HL-60 (cell line): Measurements from ENCODE around the gene ZNF562.

Source experiments
- CTCF ChIP-seq: IDR thresholded peaks from one replicate; pipeline ENCODE4 v1.5.1; 2011; ENCODE audit warnings: low read length, control low read depth, inconsistent platforms; ENCODE audit not compliant: insufficient read depth
- REST ChIP-seq: IDR thresholded peaks from 2 replicates; pipeline ENCODE4 v1.6.1; 2012; ENCODE audit warnings: low read depth; ENCODE audit not compliant: insufficient replicate concordance

GRCh38 chr19:9711815-9712214 lies 36.9 kb upstream of the ZNF562 start:
- TF ChIP-seq CTCF (no peak), REST (no peak)
